GM18909 (cell line): ENCODE data around the gene KRT13.
A peak's percentile ranks its signal among the peaks of the same experiment; 100 is the strongest.
"Not testable (repeated sequence)": the region's sequence is repeated elsewhere in the genome, so short reads cannot be mapped to it uniquely, and the experiment has no call there.

Experiments used
- ATAC-seq: cut with Tn5 transposase; IDR thresholded peaks from one replicate; pipeline ENCODE4 v1.9.1; 2021; ENCODE audit warnings: mild to moderate bottlenecking; ENCODE audit not compliant: unreplicated experiment, poor library complexity

Gene KRT13

DNA sequence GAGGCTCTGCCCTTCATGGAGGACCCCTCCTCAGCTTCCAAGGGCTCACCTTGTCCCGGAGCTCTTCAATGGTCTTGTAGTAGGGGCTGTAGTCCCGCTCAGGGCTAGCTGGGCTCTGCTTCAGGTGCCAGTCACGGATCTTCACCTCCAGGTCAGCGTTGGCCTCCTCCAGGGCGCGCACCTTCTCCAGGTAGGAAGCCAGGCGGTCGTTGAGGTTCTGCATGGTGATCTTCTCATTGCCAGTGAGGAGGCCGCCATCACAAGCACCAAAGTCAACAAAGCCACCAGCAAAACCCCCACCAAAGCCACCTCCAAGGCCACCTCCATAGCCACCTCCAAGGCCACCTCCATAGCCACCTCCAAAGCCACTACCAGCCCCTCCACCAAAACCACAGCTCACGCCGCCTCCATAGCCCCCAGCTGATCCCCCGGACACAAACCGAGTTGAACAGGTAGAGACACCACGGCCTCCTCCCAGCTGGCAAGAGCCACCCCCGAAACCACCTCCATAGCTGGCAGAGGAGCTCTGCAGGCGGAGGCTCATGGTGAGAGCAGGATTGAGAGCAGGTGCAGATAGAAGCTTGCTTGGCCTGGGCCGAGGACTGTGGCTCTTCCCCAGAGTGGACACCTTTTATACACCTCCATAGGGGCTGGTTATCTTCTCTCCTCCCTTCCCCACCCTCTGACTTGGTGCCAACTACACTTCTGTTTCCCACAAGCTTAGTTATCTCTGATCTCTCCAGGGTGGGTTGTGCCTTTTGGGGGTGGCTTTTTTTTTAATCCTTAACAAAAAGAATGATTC lies at the start of gene KRT13:
Gene KRT13, minus strand, starts transcription at position 606 of the 802 bp plus-strand sequence. Its CDS starts 62 bp downstream, at position 544.
- ATAC-seq, result no peak

DNA sequence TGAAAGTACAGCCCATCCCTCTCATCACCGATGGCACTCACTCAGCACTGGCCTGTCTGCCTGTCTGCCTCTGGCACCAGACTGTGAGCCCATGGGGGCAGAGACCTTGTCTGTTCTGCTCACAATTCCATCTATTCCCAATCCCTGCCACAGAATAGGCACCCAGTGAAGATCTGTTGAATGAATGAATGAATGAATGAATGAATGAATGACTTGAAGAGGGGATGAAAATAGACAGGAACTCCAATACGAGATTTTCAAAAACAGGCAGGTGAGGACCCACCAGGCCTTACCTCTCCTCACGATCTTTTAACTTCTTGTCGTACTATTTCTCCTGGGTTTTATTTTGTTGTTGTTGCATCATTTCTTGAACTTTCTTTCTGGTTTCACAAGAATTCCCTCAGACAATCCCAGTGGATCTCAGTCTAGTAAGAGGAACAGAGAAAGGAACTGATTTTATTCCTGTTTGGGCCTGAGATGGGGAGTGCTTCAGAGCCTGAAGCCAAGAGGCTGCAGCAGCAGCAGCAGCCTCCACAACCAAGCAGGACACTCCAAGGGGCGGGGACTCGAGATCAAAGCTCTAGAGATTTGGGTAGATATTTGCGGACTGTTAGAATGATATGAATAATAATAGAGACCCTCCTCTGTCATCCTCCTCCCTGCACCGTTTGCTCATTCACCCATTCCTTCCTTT lies 48.7 kb upstream of the KRT13 start:
- no peak for ATAC-seq

GRCh38 chr17:41553176-41553575 lies 47.8 kb upstream of the KRT13 start:
- ATAC-seq, result no peak

GRCh38 chr17:41552455-41552854 lies 47.0 kb upstream of the KRT13 start:
- ATAC-seq, result no peak

DNA sequence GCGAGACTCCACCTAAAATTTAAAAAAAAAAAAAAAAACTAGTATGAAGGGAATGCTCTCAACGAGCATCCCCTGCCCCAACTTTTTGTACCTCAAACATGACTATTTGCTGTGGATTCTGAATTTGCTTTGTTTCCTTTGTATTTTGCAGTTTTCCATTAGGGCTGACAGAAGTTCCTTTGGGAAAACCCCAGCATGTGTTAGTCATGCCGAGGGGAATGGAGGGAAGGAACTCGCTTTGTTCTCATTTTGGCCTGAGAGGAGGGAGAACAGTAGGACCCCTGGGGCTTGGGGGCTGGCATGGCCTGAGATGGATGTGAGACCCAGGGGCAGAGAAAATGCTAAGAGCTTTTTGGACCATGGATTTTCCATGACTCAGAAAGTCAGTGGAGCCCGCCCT lies 46.0 kb upstream of the KRT13 start:
- no peak for ATAC-seq

- ATAC-seq, result no peak
Measured at GRCh38 chr17:41549596-41550039, 44.2 kb upstream of the KRT13 start.

- ATAC-seq, result peak; percentile 67
Measured at GRCh38 chr17:41548844-41549595, 43.6 kb upstream of the KRT13 start.

GRCh38 chr17:41547921-41548843 lies 42.8 kb upstream of the KRT13 start:
- ATAC-seq, result no peak

DNA sequence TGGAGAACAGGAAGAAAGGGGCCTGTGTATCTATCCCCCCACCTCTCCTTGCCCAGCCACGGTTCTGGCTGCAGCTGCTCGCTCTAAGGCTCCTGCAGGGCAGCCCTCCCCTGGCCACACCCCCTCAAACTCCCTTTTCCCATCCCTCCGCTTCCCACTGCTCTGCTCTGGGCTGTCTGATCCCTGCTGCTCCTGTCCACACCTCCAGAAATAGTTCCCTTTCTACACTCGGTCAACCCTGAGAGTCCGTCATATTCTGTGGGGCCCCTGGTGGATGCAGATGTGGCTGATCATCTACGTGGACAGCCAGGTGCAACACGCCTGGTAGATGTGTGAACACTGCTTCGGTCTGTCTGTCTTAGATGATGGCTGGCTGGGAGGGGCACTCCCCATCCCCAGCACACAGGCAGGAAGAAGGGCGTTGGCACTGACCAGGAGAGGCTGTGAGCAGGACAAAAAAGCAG lies 42.0 kb upstream of the KRT13 start:
- no peak for ATAC-seq

DNA sequence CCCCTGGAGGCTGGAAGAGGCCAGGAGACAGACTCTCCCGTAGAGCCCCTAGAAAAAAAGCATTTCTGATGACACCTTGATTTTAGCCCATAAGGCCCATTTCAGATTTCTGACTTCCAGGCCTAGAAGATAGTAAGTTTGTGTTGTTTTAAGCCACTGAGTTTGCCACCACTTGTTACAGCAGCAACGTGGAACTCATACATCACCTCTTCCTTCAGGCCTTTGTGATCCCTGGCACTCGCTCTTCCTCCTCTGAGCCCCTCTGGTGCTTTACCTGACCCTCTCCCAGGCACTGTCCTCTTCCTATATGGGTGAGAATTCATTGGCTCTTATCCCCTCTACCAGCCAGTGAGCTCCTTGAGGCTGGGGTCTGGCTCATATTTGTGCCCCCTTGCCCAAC lies 41.4 kb upstream of the KRT13 start:
- no peak for ATAC-seq

GRCh38 chr17:41545829-41546410 lies 40.5 kb upstream of the KRT13 start:
- ATAC-seq, result no peak

DNA sequence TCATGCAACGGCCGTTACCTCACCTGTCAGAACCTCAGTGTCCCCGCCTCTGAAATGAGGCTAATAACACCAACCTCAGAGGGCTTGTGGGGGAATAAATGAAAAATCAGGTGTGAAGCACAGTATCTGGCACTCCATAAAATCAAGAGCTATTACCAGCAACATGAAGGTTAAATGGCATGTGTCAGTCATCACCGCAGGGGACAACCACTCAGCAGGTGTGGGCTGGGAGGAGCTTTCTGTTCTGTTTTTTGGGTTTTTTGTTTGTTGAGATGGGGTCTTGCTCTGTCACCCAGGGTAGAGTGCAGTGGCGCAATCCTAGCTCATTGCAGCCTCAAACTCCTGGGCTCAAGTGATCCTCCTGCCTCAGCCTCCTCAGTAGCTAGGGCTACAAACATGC lies 39.5 kb upstream of the KRT13 start:
- ATAC-seq, result no peak

DNA sequence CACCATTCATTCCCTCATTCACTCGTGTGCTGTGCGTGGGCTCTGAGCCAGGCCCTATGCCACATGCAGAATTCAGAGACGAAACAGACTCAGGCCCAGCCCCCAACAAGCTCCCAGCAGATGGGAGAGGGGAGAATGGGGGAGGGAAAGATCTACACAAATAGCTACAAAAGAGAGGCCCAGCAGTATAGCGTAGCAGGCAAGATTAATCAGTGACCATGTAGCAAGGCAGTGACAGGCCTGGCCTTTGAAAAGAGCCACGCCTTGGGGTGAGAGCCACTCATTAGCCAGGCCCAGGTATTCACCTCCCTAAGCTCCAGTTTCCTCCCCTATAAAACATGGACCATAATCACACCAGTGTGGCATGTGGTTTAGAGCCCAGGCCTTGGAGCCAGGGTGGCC lies 39.1 kb upstream of the KRT13 start:
- no peak for ATAC-seq

- ATAC-seq, result not testable (repeated sequence)
Measured at GRCh38 chr17:41542786-41543185, 37.4 kb upstream of the KRT13 start.

GRCh38 chr17:41542357-41542756 lies 36.9 kb upstream of the KRT13 start:
- no peak for ATAC-seq

GRCh38 chr17:41540921-41541625 lies 35.7 kb upstream of the KRT13 start:
- ATAC-seq, result no peak

DNA sequence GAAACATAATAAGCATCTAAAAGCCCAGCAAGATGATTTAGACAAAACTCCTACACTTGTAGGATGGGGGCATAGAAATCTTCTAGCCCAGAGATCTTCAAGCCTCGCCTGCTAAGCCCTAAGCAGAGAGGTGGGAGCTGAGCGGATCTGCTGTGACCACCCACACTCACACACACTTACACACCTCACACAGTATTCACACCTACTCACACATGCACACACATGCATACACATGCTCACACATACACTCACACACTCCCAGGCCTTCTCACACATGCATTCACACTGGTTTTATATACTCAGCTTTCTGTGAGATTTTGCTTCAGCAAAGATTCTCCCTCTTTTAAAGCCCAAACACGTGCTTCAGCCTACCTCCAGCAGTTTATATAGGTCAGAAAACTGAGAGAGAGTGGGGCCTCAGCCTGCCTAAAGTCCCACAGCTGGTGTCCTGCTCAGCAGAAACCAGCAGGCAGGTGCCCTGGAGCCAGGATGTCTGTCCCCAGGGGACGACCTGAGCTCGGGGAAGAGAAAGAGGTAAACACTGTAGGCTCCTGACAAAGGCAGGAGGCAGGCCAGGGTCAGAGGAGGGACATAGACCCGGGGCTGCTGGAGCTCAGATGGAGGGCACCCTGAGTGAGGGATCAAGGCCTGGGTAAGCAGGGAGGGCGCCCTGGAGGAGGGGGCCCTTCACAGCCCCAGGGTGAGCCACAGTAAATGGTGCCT lies 34.7 kb upstream of the KRT13 start:
- ATAC-seq, result no peak

DNA sequence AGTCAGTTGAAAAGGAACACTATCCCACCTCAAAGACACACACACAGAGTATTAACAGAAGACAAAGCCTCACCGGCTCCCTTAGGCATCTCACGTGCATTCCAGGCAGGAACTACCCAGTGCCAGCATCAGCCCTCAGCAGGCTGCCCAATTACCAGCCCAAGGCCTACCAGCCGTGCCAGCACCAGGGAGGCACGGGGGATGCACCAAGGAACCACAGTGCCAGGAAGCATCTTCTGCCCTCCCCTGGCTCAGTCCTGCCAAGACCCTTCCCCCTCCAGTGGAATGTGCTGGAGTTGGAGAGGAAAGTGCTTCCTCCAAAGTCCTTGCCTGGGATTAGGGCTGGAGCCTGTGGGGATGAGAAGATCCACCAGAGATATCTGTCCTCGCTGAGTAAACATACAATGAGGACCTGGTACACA lies 33.7 kb upstream of the KRT13 start:
- ATAC-seq, result no peak
